Keratinocyte (primary cell): ENCODE data around the gene IFFO2. TPM values are rescaled to one million over a fixed set of nuclear protein-coding genes. Genes with fewer than 3 reads are reported as not detected.

Source experiments
- DNase-seq: peaks from one replicate; pipeline ENCODE4 v3.0.0-alpha.2; 2011; ENCODE audit warnings: low read depth, missing footprints, low spot score
- FAIRE-seq: peaks from 2 replicates; lab custom pipeline; 2011; peaks lifted over from hg19 to GRCh38; lab: Jason Lieb, UNC
- H2AFZ ChIP-seq: 2 replicates; pipeline ENCODE4 v1.6.0; 2012; ENCODE audit warnings: low read length, control low read depth, inconsistent platforms; ENCODE audit not compliant: control insufficient read depth
- H3K27ac ChIP-seq: 2 replicates; pipeline ENCODE4 v1.5.1; 2011; ENCODE audit warnings: low read length; ENCODE audit not compliant: control insufficient read depth, insufficient read depth
- H3K27me3 ChIP-seq: 3 replicates; pipeline ENCODE4 v1.6.0; 2011; ENCODE audit warnings: low read length; ENCODE audit not compliant: control insufficient read depth, insufficient read depth; ENCODE audit errors: extremely low read depth
- H3K36me3 ChIP-seq, 2 experiments: 2 replicates in 1 of 2; 3 replicates in 1 of 2; pipeline ENCODE4 v1.5.1; 2011; ENCODE audit warnings: low read length in 2 of 2, mild to moderate bottlenecking in 1 of 2; ENCODE audit not compliant: control insufficient read depth in 2 of 2, insufficient read depth in 2 of 2; ENCODE audit errors: extremely low read depth in 1 of 2
- H3K4me1 ChIP-seq: 3 replicates; pipeline ENCODE4 v1.5.1; 2011; ENCODE audit warnings: low read length; ENCODE audit not compliant: control insufficient read depth, insufficient read depth; ENCODE audit errors: extremely low read depth
- H3K4me2 ChIP-seq: 3 replicates; pipeline ENCODE4 v1.6.0; 2011; ENCODE audit warnings: low read depth, low read length; ENCODE audit not compliant: control insufficient read depth, insufficient read depth; ENCODE audit errors: extremely low read depth
- H3K4me3 ChIP-seq, 3 experiments: fragments of 200-600 bp in 1 of 3; sonication (generic) in 1 of 3; 2 replicates in 2 of 3; 3 replicates in 1 of 3; pipeline ENCODE4 v1.5.1; 2011 to 2016; ENCODE audit warnings: low read length in 3 of 3, mild to moderate bottlenecking in 3 of 3, control low read depth in 2 of 3, inconsistent platforms in 1 of 3, low read depth in 1 of 3, mixed read lengths in 1 of 3, mixed run types in 1 of 3, moderate library complexity in 1 of 3; ENCODE audit not compliant: control insufficient read depth in 2 of 3, insufficient read depth in 2 of 3; ENCODE audit errors: extremely low read depth in 1 of 3
- H3K79me2 ChIP-seq: 2 replicates; pipeline ENCODE4 v1.6.0; 2012; ENCODE audit warnings: low read length; ENCODE audit not compliant: control insufficient read depth, insufficient read depth
- H3K9ac ChIP-seq: 3 replicates; pipeline ENCODE4 v1.6.0; 2011; ENCODE audit warnings: low read length; ENCODE audit not compliant: control insufficient read depth, insufficient read depth; ENCODE audit errors: extremely low read depth
- H3K9me1 ChIP-seq: 3 replicates; pipeline ENCODE4 v1.6.0; 2011; ENCODE audit warnings: low read length; ENCODE audit not compliant: control insufficient read depth, insufficient read depth; ENCODE audit errors: extremely low read depth
- H3K9me3 ChIP-seq: 2 replicates; pipeline ENCODE4 v1.5.1; 2012; ENCODE audit warnings: low read depth, low read length; ENCODE audit not compliant: control insufficient read depth
- H4K20me1 ChIP-seq: 3 replicates; pipeline ENCODE4 v1.6.0; 2011; ENCODE audit warnings: low read length; ENCODE audit not compliant: control insufficient read depth, insufficient read depth; ENCODE audit errors: extremely low read depth
- CTCF ChIP-seq, 3 experiments: IDR thresholded peaks in 1 of 3; conservative IDR thresholded peaks in 1 of 3; optimal IDR thresholded peaks in 1 of 3; 2 replicates in 2 of 3; 3 replicates in 1 of 3; pipeline versions ENCODE3 to v1.5.1; 2011; ENCODE audit warnings: low read length in 3 of 3, mild to moderate bottlenecking in 3 of 3, moderate library complexity in 2 of 3, control low read depth in 1 of 3, inconsistent platforms in 1 of 3; ENCODE audit not compliant: insufficient read depth in 2 of 3; ENCODE audit errors: extremely low read depth in 1 of 3
- EZH2 ChIP-seq: IDR thresholded peaks from one replicate; pipeline ENCODE4 v1.6.1; 2012; ENCODE audit warnings: inconsistent platforms, mild to moderate bottlenecking, low read length, moderate library complexity
- dilution Hi-C: fragments of 300-500 bp; cut with MboI; formaldehyde crosslinking; loops from one replicate; pipeline ENCODE4 v1.7.0; 2020; ENCODE audit warnings: low sequenced_read_pairs; ENCODE audit not compliant: extremely low pct_ligation_motif_present
- polyA plus RNA-seq, 5 experiments: library from polyadenylated mRNA; depleted of rRNA in 3 of 5; stranded (reverse) in 3 of 5; stranded (forward) in 1 of 5; unstranded in 1 of 5; fragments of >200 nt; gene quantifications; 1 replicate in 1 of 5; 2 replicates in 3 of 5; 3 replicates in 1 of 5; pipeline versions ENCODE4 v1.2.1 to v1.2.3, GENCODE V29; 2011 to 2012; ENCODE audit warnings: missing spikeins in 2 of 5, low read depth in 1 of 5, low replicate concordance in 1 of 5

The IFFO2 gene
- polyA plus RNA-seq, 1 donor (not counting 4 experiments of a cell fraction or from before 2014, with no cell fraction given): 57.9 TPM

- Histone ChIP-seq H3K4me2 (no peak overlapping the region), H3K4me3 (no peak overlapping the region), H3K27ac (no peak overlapping the region), H3K27me3 (no peaks in the 10 kb centered on the region), H2AFZ (no peak overlapping the region), H3K36me3 (no peaks in the 10 kb centered on the region), H4K20me1 (no peaks in the 10 kb centered on the region), H3K9me1 (no peaks in the 10 kb centered on the region), H3K9ac (no peak overlapping the region), H3K9me3 (no peaks in the 10 kb centered on the region), H3K4me1 (peaks cover 38% of the 10 kb centered on the region), H3K79me2 (peaks cover 6% of the 10 kb centered on the region)
- DNase-seq: no peak
- dilution Hi-C loops: no loop called here
- TF ChIP-seq CTCF (optimal IDR thresholded peaks at IDR 0.05 in 1 of 3, IDR thresholded peaks at IDR 0.05 in 1 of 3, conservative IDR thresholded peaks at IDR 0.05 in 1 of 3; ENCODE audit: extremely low read depth in 1 of 3, insufficient read depth in 2 of 3, low read length in 3 of 3) (no peak), EZH2 (no peak)
- no peak for FAIRE-seq
These were observed 4.3 kb upstream of the IFFO2 start for GRCh38 chr1:18960821-18961220.

- no peak overlapping the region for H3K4me2 ChIP-seq
- no peak overlapping the region for H3K9ac ChIP-seq
- no peaks in the 10 kb centered on the region for H3K27me3 ChIP-seq
- no peak overlapping the region for H3K27ac ChIP-seq
- dilution Hi-C loops: no loop called here
- peaks cover 34% of the 10 kb centered on the region for H3K4me1 ChIP-seq
- FAIRE-seq: peak; percentile 23
- H3K4me3 ChIP-seq: no peak overlapping the region
- no peak for DNase-seq
- no peak for TF ChIP-seq CTCF (optimal IDR thresholded peaks at IDR 0.05 in 1 of 3, IDR thresholded peaks at IDR 0.05 in 1 of 3, conservative IDR thresholded peaks at IDR 0.05 in 1 of 3; ENCODE audit: extremely low read depth in 1 of 3, insufficient read depth in 2 of 3, low read length in 3 of 3)
- no peak for TF ChIP-seq EZH2
- H3K36me3 ChIP-seq: no peaks in the 10 kb centered on the region
- H3K9me1 ChIP-seq: no peaks in the 10 kb centered on the region
- H4K20me1 ChIP-seq: peaks cover under 1% of the 10 kb centered on the region
- no peak overlapping the region for H2AFZ ChIP-seq
- peaks cover 10% of the 10 kb centered on the region for H3K79me2 ChIP-seq
- H3K9me3 ChIP-seq: no peaks in the 10 kb centered on the region
These were observed 3.9 kb upstream of the IFFO2 start for GRCh38 chr1:18960409-18960808.
